Lower leg skin (tissue), 3 donors: ENCODE results near the gene SPPL2A.

Source experiments
- POLR2A ChIP-seq, 2 donors: fragments of 450-650 bp; IDR thresholded peaks; one replicate each; pipeline ENCODE4 v1.6.1; 2016 to 2017; ENCODE audit warnings: antibody characterized with exemption in 2 of 2, mild to moderate bottlenecking in 1 of 2, moderate library complexity in 1 of 2
- TF ChIP-seq, protein P1 (sequence below), 3 donors: fragments of 450-650 bp; IDR thresholded peaks; one replicate each; pipeline ENCODE4 v1.5.1; 2016; ENCODE audit warnings: antibody characterized with exemption in 3 of 3, mild to moderate bottlenecking in 3 of 3, moderate library complexity in 2 of 3

DNA sequence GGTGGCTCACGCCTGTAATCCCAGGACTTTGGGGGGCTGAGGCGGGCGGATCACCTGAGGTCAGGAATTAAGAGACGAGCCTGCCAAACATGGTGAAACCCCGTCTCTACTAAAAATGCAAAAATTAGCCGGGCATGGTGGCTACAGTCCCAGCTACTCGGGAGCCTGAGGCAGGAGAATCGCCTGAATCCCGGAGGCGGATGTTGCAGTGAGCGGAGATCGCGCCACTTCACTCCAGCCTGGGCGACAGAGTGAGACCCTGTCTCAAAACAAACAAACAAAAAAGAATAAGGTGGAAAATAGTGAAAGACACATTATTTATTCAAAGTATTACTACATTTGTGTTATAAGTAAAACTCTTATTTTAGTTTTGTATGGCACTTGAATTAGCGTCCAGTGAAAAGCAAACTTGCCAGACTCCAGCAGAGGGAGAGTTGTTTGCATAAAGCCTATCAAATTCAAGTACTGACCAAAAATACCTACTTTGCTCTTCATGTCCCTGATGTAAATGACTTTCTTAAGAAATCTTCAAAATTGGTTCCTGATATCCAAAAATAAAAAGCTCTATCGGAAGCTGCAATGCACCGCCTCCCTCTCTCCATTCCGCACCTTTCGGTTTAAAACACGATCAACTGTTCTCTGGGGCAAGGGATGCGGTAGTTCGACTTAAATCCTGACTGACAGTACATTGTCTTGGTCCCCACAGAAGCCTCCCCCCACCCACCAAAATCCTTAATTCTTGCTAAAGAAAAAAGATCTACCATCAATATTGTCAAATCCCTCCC lies 80.1 kb downstream of the SPPL2A start:
- TF ChIP-seq, protein P1, sequence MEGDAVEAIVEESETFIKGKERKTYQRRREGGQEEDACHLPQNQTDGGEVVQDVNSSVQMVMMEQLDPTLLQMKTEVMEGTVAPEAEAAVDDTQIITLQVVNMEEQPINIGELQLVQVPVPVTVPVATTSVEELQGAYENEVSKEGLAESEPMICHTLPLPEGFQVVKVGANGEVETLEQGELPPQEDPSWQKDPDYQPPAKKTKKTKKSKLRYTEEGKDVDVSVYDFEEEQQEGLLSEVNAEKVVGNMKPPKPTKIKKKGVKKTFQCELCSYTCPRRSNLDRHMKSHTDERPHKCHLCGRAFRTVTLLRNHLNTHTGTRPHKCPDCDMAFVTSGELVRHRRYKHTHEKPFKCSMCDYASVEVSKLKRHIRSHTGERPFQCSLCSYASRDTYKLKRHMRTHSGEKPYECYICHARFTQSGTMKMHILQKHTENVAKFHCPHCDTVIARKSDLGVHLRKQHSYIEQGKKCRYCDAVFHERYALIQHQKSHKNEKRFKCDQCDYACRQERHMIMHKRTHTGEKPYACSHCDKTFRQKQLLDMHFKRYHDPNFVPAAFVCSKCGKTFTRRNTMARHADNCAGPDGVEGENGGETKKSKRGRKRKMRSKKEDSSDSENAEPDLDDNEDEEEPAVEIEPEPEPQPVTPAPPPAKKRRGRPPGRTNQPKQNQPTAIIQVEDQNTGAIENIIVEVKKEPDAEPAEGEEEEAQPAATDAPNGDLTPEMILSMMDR (IDR thresholded peaks at IDR 0.05): no peak
- no peak for TF ChIP-seq POLR2A (IDR thresholded peaks at IDR 0.05)
